ENCODE measurements around the gene OR2K2. TPM values are rescaled to one million over a fixed set of nuclear protein-coding genes. Genes with fewer than 3 reads are reported as not detected.
"Not testable (repeated sequence)": the region's sequence is repeated elsewhere in the genome, so short reads cannot be mapped to it uniquely, and the experiment has no call there.

The OR2K2 gene
- total and polyA plus RNA-seq, 12 donors: not detected

- no peaks in the 10 kb centered on the region for H3K27me3 ChIP-seq
- TF ChIP-seq CTCF (IDR thresholded peaks at IDR 0.05) (no peak), POLR2A (IDR thresholded peaks at IDR 0.05) (no peak)
- no peak overlapping the region for H3K4me3 ChIP-seq
- H3K9me3 ChIP-seq (replicated peaks in 1 of 3): no peaks in the 10 kb centered on the region
- peaks cover 0 to 6% of the 10 kb centered on the region in 2 donors for H3K4me1 ChIP-seq (replicated peaks in 1 of 2)
- intact Hi-C loops (cut with DNase I): loop anchor here (10.0 kb wide), 1 partner anchor 665 kb away; no protein-coding TSS in a partner anchor
- H3K27ac ChIP-seq: peak overlapping the region in 1 of 5 donors; percentile 35
- WGBS, 4 donors: 75 to 87% (median 81%) methylated on average over 4 of the region's 4 CpGs
- no peaks in the 10 kb centered on the region for H3K36me3 ChIP-seq (replicated peaks in 1 of 2)
- DNase-seq: no peak
Measured at GRCh38 chr9:111300140-111300735, 29.8 kb downstream of the OR2K2 start.

GRCh38 chr9:111299599-111299966, 30.4 kb downstream of the OR2K2 start:
- intact Hi-C loops (cut with DNase I); H3K4me3 ChIP-seq: not testable (repeated sequence)

GRCh38 chr9:111298731-111299598, 31.1 kb downstream of the OR2K2 start:
- H3K9me3 ChIP-seq (replicated peaks in 1 of 3): no peaks in the 10 kb centered on the region
- H3K4me1 ChIP-seq (replicated peaks in 1 of 2): peaks cover 0 to 6% of the 10 kb centered on the region in 2 donors
- peak overlapping the region in 2 of 5 donors; percentile 48 to 65 for H3K27ac ChIP-seq
- H3K36me3 ChIP-seq (replicated peaks in 1 of 2): no peaks in the 10 kb centered on the region
- TF ChIP-seq POLR2A (IDR thresholded peaks at IDR 0.05) (no peak), CTCF (IDR thresholded peaks at IDR 0.05) (peak; percentile 78 to 91 (median 81))
- H3K4me3 ChIP-seq: no peak overlapping the region
- intact Hi-C loops (cut with DNase I): no loop called here
- 14 to 17% (median 16%) methylated on average over 6 of the region's 6 CpGs for WGBS, 4 donors
- H3K27me3 ChIP-seq: no peaks in the 10 kb centered on the region
- DNase-seq: peak in 6 of 7 donors; percentile 14 to 70 (median 35)

More at GRCh38 chr9:111299599-111299966, 30.4 kb downstream of the OR2K2 start:
- not testable (repeated sequence) for DNase-seq; H3K27me3 ChIP-seq; H3K36me3 ChIP-seq (replicated peaks in 1 of 2); H3K9me3 ChIP-seq (replicated peaks in 1 of 3); H3K4me1 ChIP-seq (replicated peaks in 1 of 2)
- peak overlapping the region in 1 of 5 donors; percentile 35 for H3K27ac ChIP-seq
- WGBS, 4 donors: 28 to 38% (median 34%) methylated on average over 4 of the region's 4 CpGs

- H3K4me1 ChIP-seq (replicated peaks in 1 of 2): peaks cover 0 to 6% of the 10 kb centered on the region in 2 donors
- TF ChIP-seq POLR2A (IDR thresholded peaks at IDR 0.05): no peak
- no peak for TF ChIP-seq CTCF (IDR thresholded peaks at IDR 0.05)
- H3K27ac ChIP-seq: peak overlapping the region in 2 of 5 donors; percentile 48 to 65
- no peak for DNase-seq
- 69 to 79% (median 77%) methylated on average over 6 of the region's 6 CpGs for WGBS, 4 donors
- no peaks in the 10 kb centered on the region for H3K36me3 ChIP-seq (replicated peaks in 1 of 2)
- no peaks in the 10 kb centered on the region for H3K9me3 ChIP-seq (replicated peaks in 1 of 3)
- H3K4me3 ChIP-seq: no peak overlapping the region
- H3K27me3 ChIP-seq: no peaks in the 10 kb centered on the region
- intact Hi-C loops (cut with DNase I): no loop called here
Measured at GRCh38 chr9:111298111-111298510, 31.9 kb downstream of the OR2K2 start.
